Body of pancreas (tissue), 4 donors: ENCODE data around the gene MORN3.

Experiments used
- POLR2A ChIP-seq, 3 donors: fragments of 450-650 bp; IDR thresholded peaks; one replicate each; pipeline ENCODE4 v1.6.1; 2016; ENCODE audit warnings: antibody characterized with exemption in 3 of 3, mild to moderate bottlenecking in 2 of 3
- TF ChIP-seq, protein P1 (sequence below), 7 experiments: fragments of 450-650 bp in 4 of 7; fragments of 200-600 bp in 3 of 7; sonication (generic) in 3 of 7; IDR thresholded peaks; one replicate each; pipeline ENCODE4 v1.5.1; 2016 to 2019; ENCODE audit warnings: antibody characterized with exemption in 7 of 7

DNA sequence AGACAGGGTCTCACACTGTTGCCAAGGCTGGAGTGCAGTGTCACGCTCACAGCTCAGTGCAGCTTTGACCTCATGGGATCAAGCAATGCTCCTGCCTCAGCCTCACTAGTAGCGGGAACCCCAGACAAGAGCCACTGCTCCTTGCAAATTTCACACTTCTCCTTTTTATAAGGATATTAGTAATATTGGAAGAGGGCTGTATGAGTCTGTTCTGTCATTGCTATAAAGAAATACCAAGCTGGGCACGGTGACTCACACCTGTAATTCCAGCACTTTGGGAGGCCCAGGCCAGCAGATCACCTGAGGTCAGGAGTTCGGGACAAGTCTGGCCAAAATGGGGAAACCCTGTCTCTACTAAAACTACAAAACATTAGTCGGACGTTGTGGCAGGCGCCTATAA, 56.0 kb downstream of the MORN3 start:
- TF ChIP-seq POLR2A (IDR thresholded peaks at IDR 0.05) = no peak
- TF ChIP-seq, protein P1, sequence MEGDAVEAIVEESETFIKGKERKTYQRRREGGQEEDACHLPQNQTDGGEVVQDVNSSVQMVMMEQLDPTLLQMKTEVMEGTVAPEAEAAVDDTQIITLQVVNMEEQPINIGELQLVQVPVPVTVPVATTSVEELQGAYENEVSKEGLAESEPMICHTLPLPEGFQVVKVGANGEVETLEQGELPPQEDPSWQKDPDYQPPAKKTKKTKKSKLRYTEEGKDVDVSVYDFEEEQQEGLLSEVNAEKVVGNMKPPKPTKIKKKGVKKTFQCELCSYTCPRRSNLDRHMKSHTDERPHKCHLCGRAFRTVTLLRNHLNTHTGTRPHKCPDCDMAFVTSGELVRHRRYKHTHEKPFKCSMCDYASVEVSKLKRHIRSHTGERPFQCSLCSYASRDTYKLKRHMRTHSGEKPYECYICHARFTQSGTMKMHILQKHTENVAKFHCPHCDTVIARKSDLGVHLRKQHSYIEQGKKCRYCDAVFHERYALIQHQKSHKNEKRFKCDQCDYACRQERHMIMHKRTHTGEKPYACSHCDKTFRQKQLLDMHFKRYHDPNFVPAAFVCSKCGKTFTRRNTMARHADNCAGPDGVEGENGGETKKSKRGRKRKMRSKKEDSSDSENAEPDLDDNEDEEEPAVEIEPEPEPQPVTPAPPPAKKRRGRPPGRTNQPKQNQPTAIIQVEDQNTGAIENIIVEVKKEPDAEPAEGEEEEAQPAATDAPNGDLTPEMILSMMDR (IDR thresholded peaks at IDR 0.05) = no peak
